Fibroblast of skin of right quadriceps (primary cell): ENCODE results near the gene PLA2G2E.
A peak's percentile ranks its signal among the peaks of the same experiment; 100 is the strongest.
"Not testable (repeated sequence)": the region's sequence is repeated elsewhere in the genome, so short reads cannot be mapped to it uniquely, and the experiment has no call there.

Experiments used
- DNase-seq: peaks from one replicate; pipeline ENCODE4 v3.0.0-alpha.2; 2013

Gene PLA2G2E

GRCh38 chr1:19923137-19923952 lies at the start of gene PLA2G2E:
PLA2G2E (minus strand) TSS chr1:19923617; CDS start chr1:19923559, 58 bp downstream.
- DNase-seq: no peak

- DNase-seq: no peak
These were observed 48.2 kb upstream of the PLA2G2E start for GRCh38 chr1:19971664-19972063.

- no peak for DNase-seq
These were observed 46.7 kb upstream of the PLA2G2E start for GRCh38 chr1:19969898-19970660.

GRCh38 chr1:19967808-19968207 lies 44.4 kb upstream of the PLA2G2E start:
- DNase-seq: no peak

GRCh38 chr1:19964542-19964941 lies 41.1 kb upstream of the PLA2G2E start:
- DNase-seq: no peak

- no peak for DNase-seq
These were observed 40.2 kb upstream of the PLA2G2E start for GRCh38 chr1:19963636-19964035.

- no peak for DNase-seq
These were observed 37.2 kb upstream of the PLA2G2E start for GRCh38 chr1:19960591-19960990.

- DNase-seq: no peak
These were observed 34.4 kb upstream of the PLA2G2E start for GRCh38 chr1:19957779-19958178.

- DNase-seq: no peak
These were observed 32.2 kb upstream of the PLA2G2E start for GRCh38 chr1:19955534-19956170.

GRCh38 chr1:19954059-19954458 lies 30.6 kb upstream of the PLA2G2E start:
- no peak for DNase-seq

- peak; percentile 59 for DNase-seq
These were observed 25.6 kb upstream of the PLA2G2E start for GRCh38 chr1:19949016-19949415.

- no peak for DNase-seq
These were observed 23.6 kb upstream of the PLA2G2E start for GRCh38 chr1:19946971-19947370.

GRCh38 chr1:19946331-19946751 lies 22.9 kb upstream of the PLA2G2E start:
- no peak for DNase-seq

- DNase-seq: no peak
These were observed 22.5 kb upstream of the PLA2G2E start for GRCh38 chr1:19945914-19946313.

GRCh38 chr1:19942657-19943056 lies 19.2 kb upstream of the PLA2G2E start:
- DNase-seq: no peak

GRCh38 chr1:19942088-19942487 lies 18.7 kb upstream of the PLA2G2E start:
- DNase-seq: no peak

GRCh38 chr1:19941206-19941568 lies 17.8 kb upstream of the PLA2G2E start:
- no peak for DNase-seq

- DNase-seq: no peak
These were observed 17.2 kb upstream of the PLA2G2E start for GRCh38 chr1:19940486-19941205.

GRCh38 chr1:19938472-19938871 lies 15.1 kb upstream of the PLA2G2E start:
- DNase-seq: no peak

GRCh38 chr1:19936061-19936750 lies 12.8 kb upstream of the PLA2G2E start:
- DNase-seq: no peak

- DNase-seq: no peak
These were observed 10.9 kb upstream of the PLA2G2E start for GRCh38 chr1:19934336-19934735.

- no peak for DNase-seq
These were observed 9.4 kb upstream of the PLA2G2E start for GRCh38 chr1:19932866-19933265.

GRCh38 chr1:19927130-19927421 lies 3.7 kb upstream of the PLA2G2E start:
- not testable (repeated sequence) for DNase-seq
